GM21576 (cell line): ENCODE measurements around the gene DEFB132.
A peak's percentile ranks its signal among the peaks of the same experiment; 100 is the strongest.

ENCODE experiments used
- ATAC-seq: cut with Tn5 transposase; IDR thresholded peaks from one replicate; pipeline ENCODE4 v1.9.1; 2021; ENCODE audit warnings: mild to moderate bottlenecking, moderate library complexity; ENCODE audit not compliant: unreplicated experiment

The DEFB132 gene

DNA sequence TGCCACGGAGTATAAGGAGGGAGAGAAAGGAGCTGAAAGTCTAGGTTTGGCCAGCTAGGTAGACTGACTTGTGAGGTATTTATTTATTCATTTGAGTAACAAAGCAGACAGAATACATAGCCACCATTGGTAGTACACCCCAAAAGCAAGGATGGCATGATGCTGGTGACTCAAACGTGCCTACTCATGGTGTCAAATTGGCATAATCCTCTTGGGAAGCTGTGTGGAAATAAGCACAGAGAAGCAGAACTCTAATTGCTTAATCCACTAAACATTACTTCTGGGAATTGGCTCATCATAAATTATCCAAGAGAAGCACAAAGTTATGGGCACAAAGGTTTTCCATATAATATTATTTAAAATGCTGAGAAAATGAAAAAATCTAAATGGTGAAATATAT, 2.5 kb downstream of the DEFB132 start:
- no peak for ATAC-seq

DNA sequence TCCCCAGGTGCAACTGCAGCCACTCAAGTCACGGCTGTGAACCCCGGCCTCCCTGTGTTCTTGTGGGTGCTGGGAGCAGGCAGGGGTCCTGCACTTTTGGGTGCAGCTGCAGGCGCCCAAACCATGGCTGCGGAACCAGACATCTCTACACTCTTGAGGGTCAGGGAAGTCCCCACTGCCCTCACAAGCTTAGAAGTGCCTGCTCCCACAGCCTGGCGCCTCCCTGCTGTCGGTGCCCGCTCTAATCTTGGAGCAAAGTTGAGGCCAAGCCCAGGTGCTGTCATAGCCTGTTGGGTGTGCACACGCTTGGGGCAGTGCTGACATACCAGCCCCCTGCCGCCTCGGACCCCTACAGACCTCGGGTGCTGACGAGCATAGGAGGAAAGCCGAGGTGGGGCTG, 6.2 kb downstream of the DEFB132 start:
- no peak for ATAC-seq

- peak; percentile 89 for ATAC-seq
Measured at GRCh38 chr20:266596-267562, 9.4 kb downstream of the DEFB132 start.

DNA sequence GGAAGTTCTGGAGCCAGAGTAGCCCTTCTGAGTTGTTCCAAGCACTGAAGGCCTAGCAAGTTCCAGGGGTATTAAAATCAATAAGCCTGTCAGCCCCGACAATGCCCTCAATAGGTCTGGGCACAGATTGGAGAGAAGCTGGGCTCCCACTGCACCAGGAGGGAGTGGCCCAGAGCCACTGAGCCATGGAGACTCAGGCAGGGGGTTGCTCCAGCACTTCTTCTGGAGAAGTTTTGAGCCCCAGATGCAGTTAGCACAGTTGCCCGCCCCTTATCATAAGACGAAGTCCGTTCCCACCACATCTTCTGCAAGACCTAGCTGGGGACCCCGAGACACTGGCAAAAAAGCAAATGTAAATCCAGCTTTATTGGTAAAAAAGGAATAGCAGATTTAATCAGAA, 13.0 kb downstream of the DEFB132 start:
- ATAC-seq, result no peak

DNA sequence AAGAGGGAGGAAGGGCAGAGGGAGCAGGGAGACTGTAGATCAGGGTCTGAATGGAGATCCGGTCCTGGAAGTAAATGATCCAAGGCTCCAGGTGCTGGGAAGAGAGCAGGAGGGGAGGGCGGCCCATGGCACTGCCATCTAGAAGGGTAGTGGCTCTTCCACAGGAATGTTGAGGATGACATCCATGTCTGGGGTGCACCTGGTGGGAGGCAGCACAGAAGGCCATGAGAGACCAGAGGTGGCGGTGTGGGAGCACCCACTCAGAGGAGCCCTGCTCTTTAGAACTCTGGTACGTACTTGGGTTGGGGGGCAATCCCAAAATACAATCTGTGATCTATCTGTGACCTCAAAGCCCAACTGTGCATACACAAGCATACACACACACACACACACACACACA, 13.5 kb downstream of the DEFB132 start:
- no peak for ATAC-seq

- ATAC-seq, result no peak
Measured at GRCh38 chr20:271528-271927, 14.0 kb downstream of the DEFB132 start.

DNA sequence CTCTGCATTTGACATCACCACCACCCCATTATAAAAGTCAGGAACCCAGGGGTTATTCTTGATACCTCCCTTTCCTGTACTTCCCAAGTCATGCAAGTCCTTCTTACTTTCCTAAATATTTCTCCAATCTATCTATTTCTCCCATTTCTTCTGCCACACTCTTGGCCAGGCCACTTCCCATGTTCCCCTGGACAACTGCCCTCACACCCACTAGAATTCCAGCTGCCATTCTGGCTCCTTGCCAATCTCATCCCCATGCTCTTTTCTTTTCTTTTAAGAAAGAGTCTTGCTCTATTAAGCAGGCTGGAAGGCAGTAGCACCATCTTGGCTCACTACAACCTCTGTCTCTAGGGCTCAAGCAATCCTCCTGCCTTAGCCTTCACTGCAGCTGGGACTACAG, 15.2 kb downstream of the DEFB132 start:
- no peak for ATAC-seq

DNA sequence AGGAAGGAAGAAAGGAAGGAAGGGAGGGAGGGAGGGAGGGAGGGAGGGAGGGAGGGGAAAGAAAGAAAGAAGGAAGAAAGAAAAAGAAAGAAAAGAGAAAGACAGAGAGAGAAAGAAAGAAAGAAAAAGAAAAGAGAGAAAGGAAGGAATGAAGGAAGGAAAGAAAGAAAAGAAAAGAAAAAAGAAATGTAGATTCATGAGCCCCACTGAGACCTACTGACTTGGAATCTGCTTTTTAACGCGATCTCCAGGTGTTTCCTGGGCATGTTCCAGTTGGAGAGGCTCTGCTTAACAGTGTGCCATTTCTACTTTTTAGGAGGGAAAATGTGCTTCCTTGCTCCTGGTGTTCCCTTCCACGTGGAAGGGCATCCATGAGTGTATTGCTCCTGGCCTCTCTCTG, 16.4 kb downstream of the DEFB132 start:
- ATAC-seq, result no peak

GRCh38 chr20:275791-276190, 18.3 kb downstream of the DEFB132 start:
- ATAC-seq, result no peak

GRCh38 chr20:276620-277495, 19.3 kb downstream of the DEFB132 start:
- ATAC-seq, result no peak

GRCh38 chr20:277496-277781, 19.9 kb downstream of the DEFB132 start:
- no peak for ATAC-seq

DNA sequence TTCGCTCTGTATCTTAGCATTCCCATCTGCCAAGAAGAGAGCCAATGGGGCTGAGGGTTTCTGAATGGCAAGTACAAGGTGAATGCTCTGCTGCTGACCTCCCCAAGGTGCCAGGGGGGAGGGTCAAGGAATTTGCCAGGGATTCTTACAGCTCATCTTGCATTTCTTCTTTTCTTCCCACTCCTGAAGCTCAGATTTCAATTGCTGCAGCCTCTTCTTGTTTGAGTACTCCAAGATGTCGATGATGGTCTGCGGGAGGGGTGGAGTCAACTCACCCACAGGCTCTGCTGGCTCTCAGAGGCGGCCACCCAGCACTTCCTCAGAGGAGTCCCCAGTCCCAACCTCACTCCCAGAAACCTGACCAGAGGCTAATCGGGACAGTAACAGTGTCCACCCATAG, 20.7 kb downstream of the DEFB132 start:
- ATAC-seq, result no peak

DNA sequence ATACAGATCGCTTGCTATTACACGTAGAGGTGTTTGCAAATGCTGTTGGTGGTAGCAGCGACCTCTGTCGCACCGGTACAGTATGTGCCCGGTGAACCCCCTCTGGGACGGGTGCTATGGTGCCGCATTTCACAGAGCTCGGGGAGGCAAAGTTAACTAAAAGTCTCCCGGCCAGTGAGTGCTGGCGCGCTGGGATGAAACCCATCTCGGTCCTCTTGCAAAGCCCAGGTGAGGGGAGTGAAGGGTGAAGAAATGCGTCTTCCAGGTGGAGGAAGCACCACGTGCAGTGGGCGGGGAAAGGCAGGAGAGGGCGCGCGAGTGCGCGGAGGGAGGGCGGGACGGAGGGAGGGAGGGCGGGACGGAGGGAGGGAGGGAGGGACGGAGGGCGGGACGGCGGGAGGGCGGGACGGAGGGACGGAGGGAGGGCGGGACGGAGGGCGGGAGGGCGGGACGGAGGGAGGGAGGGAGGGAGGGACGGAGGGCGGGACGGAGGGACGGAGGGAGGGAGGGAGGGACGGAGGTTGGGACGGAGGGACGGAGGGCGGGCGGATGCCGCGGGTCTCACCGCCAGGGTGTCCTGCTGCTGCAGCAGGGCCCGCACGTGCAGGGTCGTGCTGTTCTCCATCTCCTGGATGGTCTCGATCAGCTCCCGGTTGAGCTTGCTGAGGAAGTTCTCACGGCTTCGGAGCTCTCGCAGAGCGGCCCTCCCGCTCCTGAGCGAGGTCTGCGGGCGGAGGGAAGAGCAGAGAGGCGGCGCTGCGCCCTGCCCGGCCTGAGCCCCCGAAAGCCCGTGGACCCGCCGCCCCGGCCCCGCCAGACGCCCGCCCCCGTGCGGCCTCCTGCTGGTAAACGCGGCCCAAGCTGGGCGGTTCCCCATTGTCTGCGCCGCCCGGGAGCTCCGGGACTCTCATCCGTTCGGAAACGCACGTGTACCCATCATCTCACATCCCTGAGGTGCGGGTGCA, 21.4 kb downstream of the DEFB132 start:
- no peak for ATAC-seq

DNA sequence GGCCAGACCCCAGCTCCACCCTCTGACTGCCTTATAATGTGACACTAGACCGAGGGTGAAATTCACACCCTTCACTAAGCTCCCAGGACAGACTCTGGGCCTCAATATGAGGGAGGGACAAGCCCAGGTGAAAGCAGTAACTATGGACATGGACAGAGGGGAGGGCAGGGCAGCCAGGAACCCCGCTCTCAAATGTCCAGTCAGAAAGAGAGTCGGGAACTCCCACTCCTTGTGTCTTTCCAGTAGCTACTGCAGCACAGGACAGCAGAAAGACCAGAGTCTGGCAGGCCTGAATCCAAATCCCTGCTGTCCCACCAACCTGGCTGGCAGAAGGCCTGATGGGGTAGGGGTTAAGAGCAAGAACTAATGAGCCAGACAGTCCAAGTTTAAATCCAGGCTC, 26.6 kb downstream of the DEFB132 start:
- no peak for ATAC-seq

GRCh38 chr20:286508-286907, 29.0 kb downstream of the DEFB132 start:
- ATAC-seq, result no peak

DNA sequence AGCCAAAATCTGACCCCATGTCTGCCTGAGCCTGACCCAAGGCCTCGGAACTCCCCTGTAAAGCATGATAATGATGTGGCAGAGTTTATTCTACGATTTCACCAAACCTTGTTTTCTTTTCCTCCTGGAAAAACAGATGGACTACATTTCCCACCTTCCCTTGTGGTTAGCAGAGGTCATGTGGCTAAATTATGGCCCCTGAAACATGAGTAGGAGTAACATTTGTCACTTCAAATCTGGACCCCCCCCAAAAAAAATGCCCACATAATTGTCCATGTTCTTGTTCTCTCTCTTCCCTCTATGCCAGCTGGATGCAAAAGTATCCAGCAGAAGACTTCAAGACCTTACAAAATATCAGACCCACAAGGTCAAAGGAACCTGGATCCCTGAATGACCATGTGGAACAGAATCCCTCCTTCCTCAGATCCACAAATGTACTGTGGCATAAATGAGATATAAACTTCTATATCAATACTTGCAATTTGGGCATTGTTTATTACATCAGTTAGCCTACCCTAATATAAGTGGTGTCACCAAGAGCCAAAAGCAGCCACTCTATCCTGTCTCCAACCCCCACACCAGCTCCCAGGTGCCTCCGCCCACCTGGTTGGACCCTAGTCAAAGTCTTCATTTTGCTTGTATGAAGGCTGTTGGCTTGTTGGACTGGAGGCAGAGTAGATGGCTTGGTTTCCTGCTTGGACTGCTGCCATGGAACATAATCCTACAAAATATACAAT, 31.6 kb downstream of the DEFB132 start:
- ATAC-seq, result no peak

- peak; percentile 17 for ATAC-seq
Measured at GRCh38 chr20:289693-290083, 32.2 kb downstream of the DEFB132 start.

DNA sequence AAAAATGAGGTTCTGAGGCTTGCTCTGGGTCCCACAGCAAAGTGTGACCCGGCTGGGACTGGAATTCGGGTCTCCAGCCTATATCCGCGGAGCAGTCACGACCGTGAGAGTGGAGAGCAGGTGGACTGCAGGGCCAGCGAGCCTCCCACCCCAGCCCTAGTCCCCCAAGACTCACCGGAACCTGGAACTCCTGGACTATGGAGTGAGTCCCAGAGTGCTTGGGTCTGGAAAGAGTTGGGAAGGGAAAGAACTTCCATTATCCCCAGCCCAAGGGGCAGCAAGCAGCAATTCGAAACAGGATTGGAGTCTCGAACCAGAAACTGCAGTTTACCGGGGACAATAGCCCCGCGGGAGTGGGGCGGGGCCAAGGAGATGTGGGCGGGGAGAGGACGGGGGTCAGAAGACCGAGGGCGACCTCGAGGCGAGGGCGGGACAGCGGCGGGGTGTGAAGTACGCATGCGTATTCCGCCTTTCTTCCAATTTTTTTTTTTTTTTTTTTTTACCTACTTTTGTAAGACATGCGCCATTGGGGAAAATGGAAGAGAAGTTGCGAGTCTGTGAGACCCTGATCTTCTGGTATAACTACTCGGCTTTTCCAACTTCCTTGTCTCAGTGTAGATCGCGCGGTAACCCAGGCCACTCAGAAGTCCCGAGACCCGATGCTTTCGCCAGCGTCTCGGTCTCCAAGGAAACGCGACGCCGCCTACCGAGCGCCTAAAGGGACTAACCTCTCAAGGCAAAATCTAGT, 32.7 kb downstream of the DEFB132 start, which contains the start of gene C20orf96:
Gene C20orf96 (minus strand): TSS at position 667 of the 748 bp plus-strand sequence. CDS start 140 bp downstream, at position 527.
- peak; percentile 78 for ATAC-seq

- ATAC-seq, result no peak
Measured at GRCh38 chr20:294602-295001, 37.1 kb downstream of the DEFB132 start.
